OCI-LY3 (cell line): ENCODE data around the gene THPO.

ENCODE experiments used
- H2AFZ ChIP-seq: fragments of 200-600, 300-600 bp; shearing (Covaris generic); 2 replicates; pipeline ENCODE4 v1.6.0; 2014; ENCODE audit warnings: antibody characterized with exemption, low read depth, low read length
- H3K27ac ChIP-seq: fragments of 200-600, 300-600 bp; sonication (generic); 2 replicates; pipeline ENCODE4 v1.5.1; 2014; ENCODE audit warnings: mild to moderate bottlenecking, low read length, moderate library complexity, mixed read lengths
- H3K27me3 ChIP-seq: fragments of 200-600, 300-600 bp; sonication (generic); 2 replicates; pipeline ENCODE4 v1.6.1; 2014; ENCODE audit warnings: low read depth, low read length, mixed read lengths
- H3K36me3 ChIP-seq: fragments of 200-600, 300-600 bp; sonication (generic); replicated peaks from 2 replicates; pipeline ENCODE3; 2014; ENCODE audit warnings: low read depth, low read length, mixed read lengths
- H3K4me1 ChIP-seq: fragments of 300-600, 200-600 bp; sonication (generic); 2 replicates; pipeline ENCODE4 v1.6.1; 2014; ENCODE audit warnings: low read length, mixed read lengths
- H3K4me2 ChIP-seq: fragments of 200-600, 300-600 bp; sonication (generic); 2 replicates; pipeline ENCODE4 v1.6.1; 2014; ENCODE audit warnings: low read length, mixed read lengths
- H3K4me3 ChIP-seq: fragments of 300-600, 200-600 bp; sonication (generic); 2 replicates; pipeline ENCODE4 v1.5.1; 2014; ENCODE audit warnings: antibody characterized with exemption, mild to moderate bottlenecking, low read length, moderate library complexity
- H3K79me2 ChIP-seq: fragments of 300-600, 200-600 bp; shearing (Covaris generic); 2 replicates; pipeline ENCODE4 v1.6.1; 2014; ENCODE audit warnings: mild to moderate bottlenecking, low read length, mixed read lengths
- H3K9ac ChIP-seq: fragments of 300-600, 200-600 bp; shearing (Covaris generic); 2 replicates; pipeline ENCODE4 v1.6.0; 2014; ENCODE audit warnings: mild to moderate bottlenecking, low read length, moderate library complexity
- H3K9me3 ChIP-seq: fragments of 200-600, 300-600 bp; shearing (Covaris generic); 2 replicates; pipeline ENCODE4 v1.6.1; 2014; ENCODE audit warnings: low read length, mixed read lengths; ENCODE audit not compliant: insufficient read depth
- H4K20me1 ChIP-seq: fragments of 200-600, 300-600 bp; sonication (generic); 2 replicates; pipeline ENCODE4 v1.6.1; 2016; ENCODE audit warnings: low read length, mixed read lengths; ENCODE audit not compliant: insufficient read depth
- EZH2phosphoT487 ChIP-seq: fragments of 200-600 bp; shearing (Covaris generic); IDR thresholded peaks from 2 replicates; pipeline ENCODE4 v1.6.1; 2018; ENCODE audit warnings: antibody characterized with exemption, mixed run types, low read depth
- TF ChIP-seq, protein P1 (sequence below): fragments of 200-600, 300-600 bp; sonication (generic); IDR thresholded peaks from 2 replicates; pipeline ENCODE4 v1.5.1; 2014; ENCODE audit warnings: antibody characterized with exemption, low read length, low read depth

The THPO gene

GRCh38 chr3:184377374-184377773 is 633 bp downstream of the THPO start:
- peak overlapping the region; percentile 53 for H3K4me3 ChIP-seq
- no peaks in the 10 kb centered on the region for H3K79me2 ChIP-seq

DNA sequence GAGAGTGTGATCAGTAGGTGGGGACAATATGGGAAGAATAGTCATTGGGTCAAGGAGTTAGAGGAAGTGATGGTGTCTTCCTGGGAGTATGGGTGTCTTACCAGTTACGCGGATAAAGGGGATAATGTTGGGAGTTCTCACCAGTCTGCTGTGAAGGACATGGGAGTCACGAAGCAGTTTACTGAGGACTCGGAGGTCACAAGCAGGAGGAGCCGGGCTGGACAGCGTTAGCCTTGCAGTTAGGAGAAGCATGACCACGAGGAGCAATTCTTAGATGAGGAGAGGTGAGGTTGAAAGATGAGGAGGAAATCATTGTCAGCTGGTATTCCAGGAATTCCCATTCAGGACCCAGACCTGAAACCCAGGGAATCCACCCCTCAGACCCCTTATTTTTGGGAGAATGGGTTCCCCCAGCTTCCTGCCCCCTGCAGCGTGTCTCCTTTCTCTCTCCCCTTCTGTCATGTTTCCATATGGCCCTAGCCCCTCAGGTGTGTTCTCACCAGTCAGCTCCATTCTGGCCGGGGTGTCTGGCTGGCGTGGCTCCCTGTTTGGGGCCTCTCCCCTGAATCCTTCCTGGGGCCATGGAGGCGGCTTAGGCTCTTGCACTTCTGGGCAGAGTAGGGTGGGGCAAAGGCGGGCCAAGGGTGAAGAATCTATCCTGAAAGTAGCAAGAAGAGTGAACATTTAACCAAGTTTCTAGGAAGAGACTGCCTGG is 2.1 kb downstream of the THPO start:
- Histone ChIP-seq H3K9me3 (no peaks in the 10 kb centered on the region), H3K4me3 (no peak overlapping the region), H3K27me3 (peaks cover 3% of the 10 kb centered on the region; the same call in 1 of the 2 replicates), H3K27ac (no peak overlapping the region), H3K79me2 (no peaks in the 10 kb centered on the region), H2AFZ (no peak overlapping the region), H3K9ac (no peak overlapping the region), H4K20me1 (no peaks in the 10 kb centered on the region), H3K4me2 (no peak overlapping the region), H3K4me1 (no peaks in the 10 kb centered on the region), H3K36me3 (no peaks in the 10 kb centered on the region)
- TF ChIP-seq, protein P1, sequence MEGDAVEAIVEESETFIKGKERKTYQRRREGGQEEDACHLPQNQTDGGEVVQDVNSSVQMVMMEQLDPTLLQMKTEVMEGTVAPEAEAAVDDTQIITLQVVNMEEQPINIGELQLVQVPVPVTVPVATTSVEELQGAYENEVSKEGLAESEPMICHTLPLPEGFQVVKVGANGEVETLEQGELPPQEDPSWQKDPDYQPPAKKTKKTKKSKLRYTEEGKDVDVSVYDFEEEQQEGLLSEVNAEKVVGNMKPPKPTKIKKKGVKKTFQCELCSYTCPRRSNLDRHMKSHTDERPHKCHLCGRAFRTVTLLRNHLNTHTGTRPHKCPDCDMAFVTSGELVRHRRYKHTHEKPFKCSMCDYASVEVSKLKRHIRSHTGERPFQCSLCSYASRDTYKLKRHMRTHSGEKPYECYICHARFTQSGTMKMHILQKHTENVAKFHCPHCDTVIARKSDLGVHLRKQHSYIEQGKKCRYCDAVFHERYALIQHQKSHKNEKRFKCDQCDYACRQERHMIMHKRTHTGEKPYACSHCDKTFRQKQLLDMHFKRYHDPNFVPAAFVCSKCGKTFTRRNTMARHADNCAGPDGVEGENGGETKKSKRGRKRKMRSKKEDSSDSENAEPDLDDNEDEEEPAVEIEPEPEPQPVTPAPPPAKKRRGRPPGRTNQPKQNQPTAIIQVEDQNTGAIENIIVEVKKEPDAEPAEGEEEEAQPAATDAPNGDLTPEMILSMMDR, result no peak
- no peak for TF ChIP-seq EZH2phosphoT487

More at GRCh38 chr3:184377374-184377773, 633 bp downstream of the THPO start:
- Histone ChIP-seq H3K4me2 (peak overlapping the region; percentile 28), H3K36me3 (no peaks in the 10 kb centered on the region), H4K20me1 (no peaks in the 10 kb centered on the region), H3K9ac (no peak overlapping the region), H2AFZ (no peak overlapping the region), H3K27me3 (peaks cover 3% of the 10 kb centered on the region; the same call in 1 of the 2 replicates), H3K4me1 (no peaks in the 10 kb centered on the region), H3K27ac (no peak overlapping the region), H3K9me3 (no peaks in the 10 kb centered on the region)
- no peak for TF ChIP-seq EZH2phosphoT487
- TF ChIP-seq, protein P1, result no peak

DNA sequence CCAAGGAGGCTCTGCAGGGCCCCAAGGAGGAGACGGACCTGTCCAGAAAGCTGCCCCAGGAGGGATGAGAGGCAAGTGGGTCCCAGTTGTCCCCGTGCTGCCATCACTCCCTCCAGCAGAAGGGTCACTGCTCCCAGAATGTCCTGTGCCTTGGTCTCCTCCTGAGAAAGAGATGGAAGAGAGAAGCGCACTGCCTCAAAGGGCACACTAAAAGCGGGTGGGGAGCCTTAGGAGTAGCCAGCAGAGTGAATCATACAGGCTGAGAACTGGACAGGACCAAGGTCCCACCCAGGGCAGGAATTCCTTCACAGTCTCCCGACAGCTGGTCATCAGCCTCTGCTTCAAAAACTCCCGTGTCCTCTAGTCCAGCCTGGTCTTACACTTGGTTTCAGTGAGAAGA is 4.6 kb downstream of the THPO start:
- Histone ChIP-seq H3K27ac (no peak overlapping the region), H3K4me2 (no peak overlapping the region), H3K27me3 (peaks cover 3% of the 10 kb centered on the region; the same call in 1 of the 2 replicates), H3K9ac (no peak overlapping the region), H3K4me1 (no peaks in the 10 kb centered on the region), H2AFZ (no peak overlapping the region), H4K20me1 (no peaks in the 10 kb centered on the region), H3K9me3 (no peaks in the 10 kb centered on the region), H3K36me3 (peaks cover 17% of the 10 kb centered on the region), H3K4me3 (no peak overlapping the region), H3K79me2 (no peaks in the 10 kb centered on the region)
- TF ChIP-seq, protein P1, result no peak
- TF ChIP-seq EZH2phosphoT487, result no peak

GRCh38 chr3:184372911-184373310 is 5.1 kb downstream of the THPO start:
- no peak overlapping the region for H3K27ac ChIP-seq
- no peak overlapping the region for H3K4me2 ChIP-seq
- no peaks in the 10 kb centered on the region for H4K20me1 ChIP-seq
- no peak overlapping the region for H3K9ac ChIP-seq
- H3K27me3 ChIP-seq, result peaks cover 3% of the 10 kb centered on the region; the same call in 1 of the 2 replicates
- H3K4me3 ChIP-seq, result no peak overlapping the region
- no peak overlapping the region for H2AFZ ChIP-seq
- no peak for TF ChIP-seq EZH2phosphoT487
- TF ChIP-seq, protein P1, result no peak
- no peaks in the 10 kb centered on the region for H3K4me1 ChIP-seq
- H3K79me2 ChIP-seq, result no peaks in the 10 kb centered on the region
- H3K9me3 ChIP-seq, result no peaks in the 10 kb centered on the region
- peaks cover 22% of the 10 kb centered on the region for H3K36me3 ChIP-seq
